VCaP (cell line): Measurements from ENCODE around the gene TNIK.

ENCODE experiments used
- H3K27ac ChIP-seq: fragments of 450-650 bp; 2 replicates; pipeline ENCODE4 v1.5.1; 2017
- TF ChIP-seq, protein P1 (sequence below): fragments of 450-650 bp; conservative IDR thresholded peaks from 2 replicates; pipeline ENCODE4 v1.5.1; 2017; ENCODE audit warnings: mild to moderate bottlenecking, moderate library complexity

TNIK gene

DNA sequence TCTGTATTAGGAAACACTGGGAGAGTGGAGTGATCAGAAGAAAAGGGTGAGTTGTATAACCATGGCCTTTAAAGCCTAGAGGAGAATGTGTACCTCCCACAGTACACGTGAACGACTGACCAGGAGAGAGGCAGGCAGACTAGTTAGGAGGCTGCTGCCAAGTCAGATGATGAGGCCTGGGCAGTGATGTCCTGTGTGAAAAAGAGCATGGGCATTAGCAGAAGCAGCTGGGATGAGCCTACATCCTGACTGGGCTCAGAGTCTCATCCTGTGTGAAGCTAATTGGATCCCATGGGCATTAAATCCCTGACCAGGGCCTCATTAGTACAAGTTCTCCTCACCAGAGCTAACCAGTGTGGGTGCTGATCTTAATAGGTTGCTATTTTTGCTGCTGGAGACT, 344.5 kb downstream of the TNIK start:
- TF ChIP-seq, protein P1, sequence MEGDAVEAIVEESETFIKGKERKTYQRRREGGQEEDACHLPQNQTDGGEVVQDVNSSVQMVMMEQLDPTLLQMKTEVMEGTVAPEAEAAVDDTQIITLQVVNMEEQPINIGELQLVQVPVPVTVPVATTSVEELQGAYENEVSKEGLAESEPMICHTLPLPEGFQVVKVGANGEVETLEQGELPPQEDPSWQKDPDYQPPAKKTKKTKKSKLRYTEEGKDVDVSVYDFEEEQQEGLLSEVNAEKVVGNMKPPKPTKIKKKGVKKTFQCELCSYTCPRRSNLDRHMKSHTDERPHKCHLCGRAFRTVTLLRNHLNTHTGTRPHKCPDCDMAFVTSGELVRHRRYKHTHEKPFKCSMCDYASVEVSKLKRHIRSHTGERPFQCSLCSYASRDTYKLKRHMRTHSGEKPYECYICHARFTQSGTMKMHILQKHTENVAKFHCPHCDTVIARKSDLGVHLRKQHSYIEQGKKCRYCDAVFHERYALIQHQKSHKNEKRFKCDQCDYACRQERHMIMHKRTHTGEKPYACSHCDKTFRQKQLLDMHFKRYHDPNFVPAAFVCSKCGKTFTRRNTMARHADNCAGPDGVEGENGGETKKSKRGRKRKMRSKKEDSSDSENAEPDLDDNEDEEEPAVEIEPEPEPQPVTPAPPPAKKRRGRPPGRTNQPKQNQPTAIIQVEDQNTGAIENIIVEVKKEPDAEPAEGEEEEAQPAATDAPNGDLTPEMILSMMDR = no peak
- no peak overlapping the region for H3K27ac ChIP-seq

DNA sequence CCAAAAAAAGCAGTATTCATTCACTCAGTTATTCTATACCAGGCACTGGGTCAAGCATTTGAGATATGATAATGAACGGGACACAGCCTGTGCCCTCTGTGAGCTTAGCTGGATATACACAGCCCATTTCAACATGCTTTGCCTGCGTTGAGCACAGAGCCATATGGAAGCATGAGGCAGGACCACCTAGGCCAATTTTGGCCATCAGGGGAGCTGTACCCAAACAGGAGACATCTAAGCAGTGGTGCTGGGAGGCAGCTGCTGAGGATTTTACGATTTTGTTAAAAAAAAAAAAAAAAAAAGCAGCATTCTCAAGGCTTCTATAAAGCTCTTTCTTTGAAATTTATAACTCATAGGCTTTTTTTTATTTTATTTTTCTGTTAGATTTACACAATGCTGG, 346.5 kb downstream of the TNIK start:
- TF ChIP-seq, protein P1 = no peak
- H3K27ac ChIP-seq = no peak overlapping the region

DNA sequence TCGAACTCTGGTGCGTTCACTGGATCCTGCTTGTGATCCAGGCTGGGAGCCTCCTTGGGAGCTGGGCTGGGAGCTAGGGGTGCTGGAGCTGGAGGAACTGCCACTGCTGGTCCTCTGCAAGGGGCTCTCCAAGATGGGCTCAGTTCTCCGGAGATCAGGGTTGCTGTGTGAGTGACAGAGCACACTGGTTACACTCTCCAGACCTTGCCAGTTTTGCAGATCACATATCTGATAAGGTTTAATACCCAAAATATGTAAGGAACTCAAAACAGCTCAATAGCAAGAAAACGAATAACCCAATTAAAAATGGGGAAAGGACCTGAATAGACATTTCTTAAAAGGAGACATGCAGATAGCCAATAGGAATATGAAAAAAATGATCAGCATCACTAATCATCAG, 349.5 kb downstream of the TNIK start:
- H3K27ac ChIP-seq = no peak overlapping the region
- TF ChIP-seq, protein P1 = no peak

DNA sequence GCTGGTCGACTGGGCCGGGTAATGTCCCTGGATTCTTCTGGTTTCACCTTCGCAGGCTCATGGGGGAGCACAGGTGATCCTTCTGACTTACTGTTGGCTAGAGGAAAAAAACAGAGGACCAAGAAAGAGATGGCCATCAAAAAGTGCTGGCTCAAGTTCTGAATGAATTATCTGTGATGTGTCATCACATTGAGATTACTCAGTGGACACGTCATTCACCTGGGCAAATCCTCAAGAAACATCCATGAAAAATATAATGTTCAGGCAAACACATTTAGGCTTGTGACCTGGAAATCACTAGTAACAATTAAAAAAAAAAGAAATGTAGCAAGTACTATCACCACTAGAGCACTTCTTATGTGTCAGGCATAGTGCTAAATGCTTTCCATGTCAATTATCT, 352.1 kb downstream of the TNIK start:
- TF ChIP-seq, protein P1 = no peak
- H3K27ac ChIP-seq = no peak overlapping the region

DNA sequence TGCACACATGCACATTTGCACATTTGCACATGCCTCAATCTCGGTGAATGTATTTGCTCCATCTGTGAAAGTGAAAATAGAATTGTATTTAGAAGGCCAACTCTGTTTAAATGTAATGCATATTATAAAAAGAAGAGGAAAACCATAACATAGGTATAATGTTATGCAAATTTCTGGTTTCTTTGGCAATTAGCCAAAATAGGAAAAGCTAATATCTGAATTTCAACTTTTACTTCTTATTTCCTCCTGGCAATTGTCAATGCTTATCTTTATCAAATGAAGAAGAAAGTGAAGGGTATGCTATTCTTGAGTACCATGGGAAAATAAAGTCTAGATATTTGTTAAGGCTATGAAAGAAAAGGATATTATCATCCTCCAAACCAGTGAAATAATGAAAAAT, 357.0 kb downstream of the TNIK start:
- H3K27ac ChIP-seq = no peak overlapping the region
- TF ChIP-seq, protein P1 = no peak

DNA sequence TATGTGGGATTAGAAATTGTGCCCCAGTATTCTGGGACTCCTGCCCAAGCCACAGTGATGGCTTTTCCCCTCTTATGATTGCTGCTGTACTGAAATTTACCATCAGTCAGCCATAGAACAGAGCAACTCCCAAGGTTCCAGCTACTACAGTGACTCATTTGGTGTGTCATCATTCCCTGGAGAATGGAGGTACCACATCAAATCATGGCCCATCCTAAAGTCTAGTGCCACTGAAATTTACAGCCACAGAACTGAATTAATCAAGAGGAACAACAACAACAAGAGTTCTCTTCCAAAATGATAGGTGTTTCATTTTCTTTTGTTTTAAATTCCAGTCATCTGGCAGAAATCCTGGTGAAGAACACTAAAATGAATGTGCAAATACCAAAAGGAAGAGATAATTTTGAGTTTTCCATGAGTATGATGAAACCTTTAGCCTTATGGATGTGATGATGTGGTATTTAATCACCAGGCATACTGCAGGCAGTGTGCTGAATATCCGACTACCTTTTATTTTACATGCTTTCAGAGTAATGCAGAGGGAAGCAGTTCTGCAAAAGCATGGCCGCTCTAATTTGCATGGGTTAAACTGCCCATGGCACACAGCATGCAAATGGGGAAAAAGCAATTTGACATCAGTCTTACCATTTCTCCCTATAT, 358.1 kb downstream of the TNIK start:
- H3K27ac ChIP-seq = no peak overlapping the region
- TF ChIP-seq, protein P1 = no peak

DNA sequence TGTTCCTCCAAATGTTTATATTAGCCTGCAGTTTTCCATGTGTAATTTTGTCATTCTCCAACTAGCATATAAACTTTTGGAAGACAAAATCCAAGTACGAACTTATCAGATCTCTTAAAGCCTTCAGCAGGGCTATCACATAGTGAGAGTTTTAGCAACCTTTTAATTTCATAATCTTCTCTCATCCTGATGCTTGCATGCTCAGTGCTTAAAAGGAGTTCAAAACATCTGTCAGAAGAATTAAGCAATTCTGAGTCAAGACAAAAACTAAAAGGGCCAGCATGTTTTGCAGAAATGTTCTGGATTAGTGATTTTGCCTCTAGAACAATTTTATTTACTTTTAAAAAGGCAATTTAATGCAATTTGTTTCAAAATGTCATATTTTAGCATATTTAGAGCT, 360.3 kb downstream of the TNIK start:
- TF ChIP-seq, protein P1 = no peak

More for the DNA sequence above, 360.3 kb downstream of the TNIK start:
- H3K27ac ChIP-seq = no peak overlapping the region
